B cell (primary cell): ENCODE measurements around the gene CTCF. TPM values are rescaled to one million over a fixed set of nuclear protein-coding genes. Genes with fewer than 3 reads are reported as not detected.

ENCODE experiments used
- ATAC-seq: fragments of 200-7000 bp; cut with Tn5 transposase; one replicate; pipeline ENCODE4 v1.10.0; 2021; ENCODE audit warnings: low read depth, mild to moderate bottlenecking, moderate number of reproducible peaks, moderate library complexity
- CTCF ChIA-PET: fragments of 350-600 bp; sonication (Branson Sonifier 250); formaldehyde crosslinking; loops from one replicate; lab custom pipeline; 2021; ENCODE audit warnings: antibody characterized with exemption, inconsistent platforms; lab: Charles Lee
- POLR2A ChIA-PET: fragments of 350-600 bp; sonication (Branson Sonifier 250); formaldehyde crosslinking; loops from one replicate; lab custom pipeline; 2021; ENCODE audit warnings: antibody characterized with exemption; lab: Charles Lee
- DNase-seq: peaks from one replicate; pipeline ENCODE4 v3.0.0; 2013
- H2AFZ ChIP-seq: 2 replicates; pipeline ENCODE4 v1.6.1; 2012; ENCODE audit warnings: mild to moderate bottlenecking, low read depth, low read length; ENCODE audit not compliant: insufficient read depth, poor library complexity, severe bottlenecking
- H3K27ac ChIP-seq, 2 donors: 1 replicate in 1 of 2; 2 replicates in 1 of 2; pipeline ENCODE4 v1.5.1; 2012 to 2013; ENCODE audit warnings: low read length in 2 of 2, mild to moderate bottlenecking in 2 of 2, moderate library complexity in 1 of 2
- H3K27me3 ChIP-seq, 4 experiments: fragments of 200-600 bp in 1 of 4; sonication (generic) in 1 of 4; replicated peaks in 1 of 4; 1 replicate in 2 of 4; 2 replicates in 2 of 4; pipeline versions ENCODE4 v1.6.1 to v1.7.0; 2013 to 2016; ENCODE audit warnings: low read length in 3 of 4, mild to moderate bottlenecking in 2 of 4, mixed read lengths in 1 of 4, moderate library complexity in 1 of 4; ENCODE audit not compliant: insufficient read depth in 4 of 4, control insufficient read depth in 3 of 4; ENCODE audit errors: control extremely low read depth in 1 of 4
- H3K36me3 ChIP-seq, 2 experiments: replicated peaks in 1 of 2; 1 replicate in 1 of 2; 2 replicates in 1 of 2; pipeline versions ENCODE4 v1.6.1 to v1.7.1; 2013; ENCODE audit warnings: low read length in 1 of 2; ENCODE audit not compliant: insufficient read depth in 2 of 2, control insufficient read depth in 1 of 2; ENCODE audit errors: control extremely low read depth in 1 of 2, extremely low read depth in 1 of 2
- H3K4me1 ChIP-seq, 2 donors: fragments of 200-600 bp in 1 of 2; sonication (generic) in 1 of 2; 1 replicate in 1 of 2; 2 replicates in 1 of 2; pipeline versions ENCODE4 v1.5.1 to v1.6.1; 2013 to 2017; ENCODE audit warnings: low read length in 2 of 2; ENCODE audit not compliant: control insufficient read depth in 2 of 2, insufficient read depth in 2 of 2
- H3K4me2 ChIP-seq: replicated peaks from 2 replicates; pipeline ENCODE3; 2012; ENCODE audit warnings: mild to moderate bottlenecking, low read depth, low read length; ENCODE audit not compliant: poor library complexity, severe bottlenecking
- H3K4me3 ChIP-seq, 5 experiments: fragments of 200-600 bp in 1 of 5; sonication (generic) in 1 of 5; 1 replicate in 3 of 5; 2 replicates in 2 of 5; pipeline versions ENCODE4 v1.5.1 to v1.7.0; 2011 to 2016; ENCODE audit warnings: low read length in 4 of 5, mild to moderate bottlenecking in 4 of 5, low read depth in 2 of 5, control low read depth in 1 of 5, moderate library complexity in 1 of 5; ENCODE audit not compliant: insufficient read depth in 1 of 5; ENCODE audit errors: control extremely low read depth in 1 of 5, extremely low read depth in 1 of 5
- H3K79me2 ChIP-seq: fragments of 200-600 bp; sonication (generic); one replicate; pipeline ENCODE4 v1.6.0; 2016; ENCODE audit warnings: low read length; ENCODE audit not compliant: control insufficient read depth, insufficient read depth
- H3K9ac ChIP-seq: fragments of 200-600 bp; sonication (generic); 2 replicates; pipeline ENCODE4 v1.6.1; 2017; ENCODE audit warnings: mild to moderate bottlenecking, low read length, moderate library complexity
- H3K9me3 ChIP-seq, 3 donors: one replicate each; pipeline versions ENCODE4 v1.6.1 to v1.7.1; 2013; ENCODE audit warnings: low read length in 2 of 3; ENCODE audit not compliant: control insufficient read depth in 2 of 3, insufficient read depth in 1 of 3; ENCODE audit errors: control extremely low read depth in 1 of 3
- H4K20me1 ChIP-seq: 2 replicates; pipeline ENCODE4 v1.6.0; 2012; ENCODE audit warnings: mild to moderate bottlenecking, low read length; ENCODE audit not compliant: insufficient read depth, control insufficient read depth, poor library complexity, severe bottlenecking
- H3K27ac Mint-ChIP-seq: one replicate; pipeline ENCODE4 v1.8.0; 2021; ENCODE audit warnings: mixed read lengths
- H3K27me3 Mint-ChIP-seq: one replicate; pipeline ENCODE4 v1.8.0; 2021; ENCODE audit warnings: mixed read lengths
- H3K4me1 Mint-ChIP-seq: one replicate; pipeline ENCODE4 v1.8.0; 2021; ENCODE audit warnings: mixed read lengths
- H3K4me3 Mint-ChIP-seq: one replicate; pipeline ENCODE4 v1.8.0; 2021; ENCODE audit warnings: mixed read lengths
- H3K9me3 Mint-ChIP-seq: one replicate; pipeline ENCODE4 v1.8.0; 2022; ENCODE audit warnings: mixed read lengths; ENCODE audit not compliant: insufficient read depth
- EZH2 ChIP-seq: IDR thresholded peaks from 2 replicates; pipeline ENCODE4 v1.6.1; 2012; ENCODE audit warnings: borderline replicate concordance, low read depth, mild to moderate bottlenecking, moderate library complexity, low read length; ENCODE audit not compliant: insufficient read depth, poor library complexity, severe bottlenecking
- WGBS: methylation state at CpG from one replicate; pipeline ENCODE4 v1.1.5; 2013; ENCODE audit warnings: missing lambda C conversion rate; ENCODE audit not compliant: insufficient coverage; 5-methylcytosine and 5-hydroxymethylcytosine counted together
- intact Hi-C: fragments of 100-400 bp; cut with micrococcal nuclease; formaldehyde crosslinking; loops from one replicate; pipeline ENCODE4 v1.10.0; 2022
- polyA plus RNA-seq: library from polyadenylated mRNA; depleted of rRNA; stranded (reverse); fragments of >200 nt; gene quantifications from 2 replicates; pipeline ENCODE4 v1.2.3, GENCODE V29; 2012
- total RNA-seq, 2 donors: library from RNA; stranded (reverse); fragments of 120-200 nt in 1 of 2; gene quantifications; 1 replicate in 1 of 2; 2 replicates in 1 of 2; pipeline versions ENCODE4 v1.2.3 to v1.2.4, GENCODE V29; 2013 to 2022
- TF ChIP-seq, protein P1 (sequence below): fragments of 200-600 bp; IDR thresholded peaks from one replicate; pipeline ENCODE4 v1.8.0; 2022; ENCODE audit warnings: antibody characterized with exemption, mild to moderate bottlenecking

CTCF gene
- total and polyA plus RNA-seq, 2 donors (not counting 1 experiment from before 2014, with no cell fraction given) = 42.7 to 78.4 TPM

DNA sequence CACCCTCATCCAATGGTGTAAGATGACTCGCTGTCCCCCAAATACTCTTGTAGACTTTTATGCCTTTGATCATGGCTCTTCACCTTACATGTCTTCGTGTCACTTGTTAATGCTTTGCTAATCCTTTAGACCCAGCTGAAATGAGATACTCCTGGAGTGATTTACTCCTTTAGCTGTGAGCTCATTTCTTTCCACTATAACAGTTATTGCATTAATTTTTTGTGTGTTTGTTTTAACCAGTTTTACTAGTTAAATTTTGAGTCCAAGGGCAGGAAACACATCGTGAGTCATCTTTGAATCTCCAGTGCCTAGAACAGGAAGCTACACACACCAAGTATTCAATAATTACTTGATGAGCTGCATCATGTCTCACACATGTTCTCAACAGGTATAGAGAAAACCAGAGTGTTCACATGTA lies 6.5 kb upstream of the CTCF start:
- Mint-ChIP-seq H3K27ac (peak overlapping the region; percentile 89), H3K4me1 (peaks cover 62% of the 10 kb centered on the region), H3K27me3 (no peaks in the 10 kb centered on the region), H3K4me3 (peak overlapping the region; percentile 78), H3K9me3 (no peaks in the 10 kb centered on the region)
- Histone ChIP-seq H3K9me3 (no peaks in the 10 kb centered on the region), H3K27me3 (no peaks in the 10 kb centered on the region), H3K79me2 (peaks cover 99% of the 10 kb centered on the region), H3K4me1 (peaks cover 64 to 78% of the 10 kb centered on the region in 2 donors), H3K27ac (peak overlapping the region; percentile 42 to 68), H4K20me1 (no peaks in the 10 kb centered on the region), H2AFZ (peak overlapping the region; percentile 38), H3K4me3 (peak overlapping the region in 1 of 5 experiments; percentile 11), H3K36me3 (peaks cover 0 to 8% of the 10 kb centered on the region in 2 experiments), H3K9ac (peak overlapping the region; percentile 1), H3K4me2 (peak overlapping the region; percentile 58)
- TF ChIP-seq, protein P1, sequence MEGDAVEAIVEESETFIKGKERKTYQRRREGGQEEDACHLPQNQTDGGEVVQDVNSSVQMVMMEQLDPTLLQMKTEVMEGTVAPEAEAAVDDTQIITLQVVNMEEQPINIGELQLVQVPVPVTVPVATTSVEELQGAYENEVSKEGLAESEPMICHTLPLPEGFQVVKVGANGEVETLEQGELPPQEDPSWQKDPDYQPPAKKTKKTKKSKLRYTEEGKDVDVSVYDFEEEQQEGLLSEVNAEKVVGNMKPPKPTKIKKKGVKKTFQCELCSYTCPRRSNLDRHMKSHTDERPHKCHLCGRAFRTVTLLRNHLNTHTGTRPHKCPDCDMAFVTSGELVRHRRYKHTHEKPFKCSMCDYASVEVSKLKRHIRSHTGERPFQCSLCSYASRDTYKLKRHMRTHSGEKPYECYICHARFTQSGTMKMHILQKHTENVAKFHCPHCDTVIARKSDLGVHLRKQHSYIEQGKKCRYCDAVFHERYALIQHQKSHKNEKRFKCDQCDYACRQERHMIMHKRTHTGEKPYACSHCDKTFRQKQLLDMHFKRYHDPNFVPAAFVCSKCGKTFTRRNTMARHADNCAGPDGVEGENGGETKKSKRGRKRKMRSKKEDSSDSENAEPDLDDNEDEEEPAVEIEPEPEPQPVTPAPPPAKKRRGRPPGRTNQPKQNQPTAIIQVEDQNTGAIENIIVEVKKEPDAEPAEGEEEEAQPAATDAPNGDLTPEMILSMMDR = no peak
- no peak for TF ChIP-seq EZH2
- intact Hi-C loops = no loop called here
- ATAC-seq (peak; percentile 72), DNase-seq (peak; percentile 34)
- ChIA-PET CTCF (interaction anchor here (0.9 to 13.5 kb wide), 8 partner anchors 7 to 89 kb away, joined by 3 to 407 read pairs (median 15); partner anchors contain the start of genes CARMIL2 and CTCF), POLR2A (interaction anchor here (0.6 to 1.7 kb wide), 5 partner anchors 8 to 71 kb away, joined by 3 to 10 read pairs (median 5); no protein-coding TSS in a partner anchor)
- 31% methylated on average over 2 of the region's 3 CpGs for WGBS

DNA sequence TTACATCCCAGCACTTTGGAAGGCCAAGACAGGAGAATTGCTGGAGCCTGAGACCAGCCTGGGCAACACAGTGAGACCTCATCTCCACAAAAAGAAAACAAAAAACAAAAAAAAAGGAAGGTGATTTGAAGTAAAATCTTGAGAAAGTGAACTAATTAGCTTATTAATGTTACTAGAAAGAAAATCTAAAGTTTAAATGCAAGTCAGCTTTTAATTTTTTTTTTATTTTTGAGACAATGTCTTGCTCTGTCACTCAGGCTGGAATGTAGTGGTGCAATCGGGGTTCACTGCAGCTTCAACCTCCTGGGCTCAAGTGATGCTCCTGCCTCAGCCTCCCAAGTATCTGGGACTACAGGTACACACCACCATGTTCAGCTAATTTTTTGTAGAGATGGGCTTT lies 3.5 kb upstream of the CTCF start:
- CTCF ChIA-PET = interaction anchor here (1.1 to 11.4 kb wide), 3 partner anchors 9 to 86 kb away, joined by 3 to 407 read pairs (median 123); partner anchors contain the start of gene CARMIL2
- Mint-ChIP-seq H3K4me3 (no peak overlapping the region), H3K27ac (no peak overlapping the region), H3K4me1 (peaks cover 50% of the 10 kb centered on the region), H3K27me3 (no peaks in the 10 kb centered on the region), H3K9me3 (no peaks in the 10 kb centered on the region)
- peaks cover 73% of the 10 kb centered on the region for H3K79me2 ChIP-seq
- DNase-seq (no peak), ATAC-seq (no peak)
- no peak overlapping the region for H2AFZ ChIP-seq
- WGBS = no CpG with 5 or more reads among the region's 1 CpG
- H3K36me3 ChIP-seq = peaks cover 0 to 8% of the 10 kb centered on the region in 2 experiments
- no peaks in the 10 kb centered on the region for H3K9me3 ChIP-seq
- no peaks in the 10 kb centered on the region for H3K27me3 ChIP-seq
- intact Hi-C loops = no loop called here
- no peak overlapping the region for H3K4me2 ChIP-seq
- TF ChIP-seq EZH2 = no peak
- TF ChIP-seq, protein P1 = no peak
- peak overlapping the region in 1 of 2 donors; percentile 43 for H3K27ac ChIP-seq
- peaks cover 42 to 57% of the 10 kb centered on the region in 2 donors for H3K4me1 ChIP-seq
- no peak overlapping the region for H3K4me3 ChIP-seq
- POLR2A ChIA-PET = interaction anchor here (0.6 to 8.3 kb wide), 2 partner anchors 11 to 85 kb away, joined by 3 to 166 read pairs; no protein-coding TSS in a partner anchor
- H4K20me1 ChIP-seq = no peaks in the 10 kb centered on the region
- H3K9ac ChIP-seq = no peak overlapping the region
